Raji (cell line): Measurements from ENCODE around the gene EFCC1.

Experiments
- POLR2A ChIP-seq: IDR thresholded peaks from 2 replicates; pipeline ENCODE4 v1.6.1; 2011; ENCODE audit warnings: low read depth, low read length, control low read depth; ENCODE audit not compliant: insufficient read depth

The EFCC1 gene

DNA sequence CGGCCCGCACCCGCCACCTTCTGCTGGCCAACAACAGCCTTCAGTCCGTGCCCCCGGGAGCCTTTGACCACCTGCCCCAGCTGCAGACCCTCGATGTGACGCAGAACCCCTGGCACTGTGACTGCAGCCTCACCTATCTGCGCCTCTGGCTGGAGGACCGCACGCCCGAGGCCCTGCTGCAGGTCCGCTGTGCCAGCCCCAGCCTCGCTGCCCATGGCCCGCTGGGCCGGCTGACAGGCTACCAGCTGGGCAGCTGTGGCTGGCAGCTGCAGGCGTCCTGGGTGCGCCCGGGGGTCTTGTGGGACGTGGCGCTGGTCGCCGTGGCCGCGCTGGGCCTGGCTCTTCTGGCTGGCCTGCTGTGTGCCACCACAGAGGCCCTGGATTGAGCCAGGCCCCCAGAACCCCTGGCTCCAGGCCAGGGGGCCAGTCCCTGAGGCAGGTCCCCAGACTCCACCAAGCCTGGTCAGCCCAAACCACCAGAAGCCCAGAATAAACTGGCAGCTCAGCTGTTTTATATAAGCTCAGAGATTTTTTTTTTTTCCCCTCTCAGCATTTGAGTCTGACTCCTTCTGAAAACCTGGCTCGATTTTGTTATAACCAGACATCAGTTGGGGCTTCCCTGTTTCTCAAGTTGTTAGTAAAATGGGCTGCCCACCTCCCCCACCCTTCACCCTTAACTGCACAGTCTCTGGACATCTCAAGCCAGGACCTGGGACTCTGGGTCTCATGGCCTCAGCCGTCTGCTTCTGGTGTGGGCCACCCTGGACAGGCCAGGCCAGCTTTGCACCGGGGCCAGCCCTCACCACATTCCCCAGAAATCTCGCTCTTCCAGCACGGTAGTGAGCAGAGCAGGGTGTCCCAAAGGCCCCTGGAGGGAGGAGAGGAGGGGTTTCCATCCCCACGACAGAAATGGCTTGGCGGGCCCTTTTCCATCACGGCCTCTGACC is 61.1 kb downstream of the EFCC1 start:
- TF ChIP-seq POLR2A: no peak

DNA sequence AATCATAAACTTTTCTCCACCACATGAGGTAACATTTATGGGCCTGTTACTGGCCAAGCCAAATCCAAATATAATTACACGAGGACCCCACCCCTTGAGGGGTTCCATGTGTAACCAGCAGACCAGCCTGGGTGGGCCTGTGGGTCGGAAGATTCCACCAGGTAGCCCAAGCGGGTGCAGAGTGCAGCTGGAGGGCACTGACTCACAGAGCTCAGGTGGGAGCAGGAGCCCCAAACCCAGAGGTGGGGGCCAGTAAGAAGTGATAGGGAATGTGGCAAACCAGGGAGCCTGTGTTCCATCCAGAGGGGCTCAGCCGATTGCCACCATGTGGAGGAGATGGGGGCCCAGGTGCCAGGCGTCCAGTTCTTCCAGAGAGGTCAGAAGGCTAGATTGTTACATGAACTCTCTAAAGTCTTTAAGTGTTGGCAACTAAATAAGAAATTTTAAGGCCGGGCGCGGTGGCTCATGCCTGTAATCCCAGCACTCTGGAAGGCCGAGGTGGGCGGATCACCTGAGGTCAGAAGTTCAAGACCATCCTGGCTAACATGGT is 62.1 kb downstream of the EFCC1 start:
- no peak for TF ChIP-seq POLR2A

DNA sequence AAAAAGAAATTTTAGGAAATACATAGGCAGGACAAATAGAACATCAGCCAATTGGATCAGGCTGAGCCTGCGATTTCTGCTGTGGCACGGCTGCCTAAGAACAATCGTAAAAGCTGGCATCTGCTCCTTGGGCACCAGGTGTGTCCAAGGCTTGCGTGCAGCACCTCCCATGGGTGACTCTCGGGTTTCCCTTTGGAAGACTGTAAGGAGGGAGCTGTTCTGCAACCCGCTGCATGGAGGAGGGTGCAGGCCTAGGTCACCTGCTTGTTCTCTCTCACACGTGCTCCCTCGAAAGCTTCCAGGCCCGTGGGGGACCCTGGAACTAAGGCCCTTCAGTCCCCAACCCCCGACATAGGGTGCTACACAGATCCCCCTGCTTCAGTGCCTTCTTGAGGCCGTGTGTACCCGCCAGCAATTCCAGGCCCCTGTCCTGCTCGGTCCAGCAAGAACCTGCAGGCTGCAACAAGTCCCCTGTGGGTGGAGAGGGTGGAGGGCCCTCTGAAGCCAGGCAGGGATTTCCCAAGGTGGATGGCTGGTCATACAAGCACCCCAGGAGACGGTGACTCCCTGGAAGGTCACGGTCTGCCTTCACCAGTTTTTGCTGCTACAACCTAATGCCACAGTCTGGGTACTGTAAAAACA is 62.9 kb downstream of the EFCC1 start:
- TF ChIP-seq POLR2A: no peak

DNA sequence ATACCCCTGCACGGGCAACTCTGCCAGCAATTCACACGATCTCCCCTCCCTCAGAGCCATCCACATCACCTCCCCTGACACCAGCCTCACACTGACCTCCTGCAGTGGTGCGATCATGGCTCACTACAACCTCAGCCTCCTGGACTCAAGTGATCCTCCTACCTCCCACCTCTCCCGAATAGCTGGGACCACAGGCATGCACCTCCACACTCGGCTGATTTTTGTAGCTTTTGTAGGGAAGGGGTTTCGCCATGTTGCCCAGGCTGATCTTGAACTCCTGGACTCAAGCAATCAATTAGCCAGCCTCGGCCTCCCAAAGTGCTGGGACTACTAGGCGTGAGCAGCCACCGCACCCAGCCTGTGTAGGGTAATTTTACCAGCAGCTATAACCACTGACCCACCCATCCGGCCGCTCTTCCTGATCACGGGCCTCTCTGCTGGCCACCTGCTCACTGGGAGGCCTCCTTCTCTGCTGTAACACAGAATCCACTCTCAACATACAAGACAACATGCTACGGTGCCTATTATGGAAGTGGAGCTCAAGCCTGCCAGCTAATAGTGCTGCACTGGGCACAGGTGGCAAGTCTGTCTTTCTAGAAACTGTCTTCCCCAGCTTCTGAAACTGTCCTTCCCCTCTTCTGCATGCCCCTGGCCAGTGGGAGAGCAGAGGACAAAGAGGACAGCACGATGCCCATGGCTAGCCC is 64.1 kb downstream of the EFCC1 start:
- no peak for TF ChIP-seq POLR2A

- no peak for TF ChIP-seq POLR2A
Observed at GRCh38 chr3:129065720-129066073, 64.6 kb downstream of the EFCC1 start.

- no peak for TF ChIP-seq POLR2A
Observed at GRCh38 chr3:129068291-129068886, 67.3 kb downstream of the EFCC1 start.

DNA sequence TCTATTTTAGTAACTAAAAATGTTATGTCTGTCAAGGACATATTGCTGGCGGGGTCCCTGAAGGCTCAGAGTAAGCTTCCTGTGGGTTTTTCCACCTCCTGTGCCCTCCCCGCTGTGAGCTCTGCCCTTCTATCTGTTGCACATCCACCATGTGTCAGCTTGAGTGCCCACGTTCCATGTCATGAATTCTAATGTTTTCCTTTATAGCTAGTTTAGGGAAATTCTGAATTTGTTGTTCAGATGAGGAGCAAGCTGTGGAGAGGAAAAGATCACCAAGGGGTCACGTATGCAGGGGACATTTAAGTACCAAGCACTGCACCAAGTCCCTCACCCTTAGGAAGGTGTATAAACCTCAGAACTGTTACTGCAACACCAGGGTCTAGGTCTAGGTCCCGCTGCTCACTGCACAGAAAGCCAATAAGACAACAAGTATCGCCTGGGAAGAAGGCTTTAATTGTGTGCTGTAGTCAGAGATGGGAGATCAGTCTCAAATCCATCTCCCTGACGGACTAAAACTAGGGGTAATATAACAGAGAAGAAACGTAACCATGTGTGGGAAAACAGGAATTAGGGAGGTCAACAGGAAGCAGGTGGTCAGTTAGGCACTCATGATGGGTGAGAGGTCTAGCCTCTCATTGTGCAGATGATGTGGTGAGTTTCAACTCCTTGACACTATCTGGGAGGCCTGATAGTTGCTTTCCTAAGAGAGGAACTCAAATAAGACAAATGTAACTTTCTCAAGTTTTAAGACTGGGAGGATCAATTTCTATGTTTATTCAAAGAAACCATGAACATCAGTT is 69.2 kb downstream of the EFCC1 start:
- no peak for TF ChIP-seq POLR2A

- TF ChIP-seq POLR2A: no peak
Observed at GRCh38 chr3:129077222-129077621, 76.1 kb downstream of the EFCC1 start.

DNA sequence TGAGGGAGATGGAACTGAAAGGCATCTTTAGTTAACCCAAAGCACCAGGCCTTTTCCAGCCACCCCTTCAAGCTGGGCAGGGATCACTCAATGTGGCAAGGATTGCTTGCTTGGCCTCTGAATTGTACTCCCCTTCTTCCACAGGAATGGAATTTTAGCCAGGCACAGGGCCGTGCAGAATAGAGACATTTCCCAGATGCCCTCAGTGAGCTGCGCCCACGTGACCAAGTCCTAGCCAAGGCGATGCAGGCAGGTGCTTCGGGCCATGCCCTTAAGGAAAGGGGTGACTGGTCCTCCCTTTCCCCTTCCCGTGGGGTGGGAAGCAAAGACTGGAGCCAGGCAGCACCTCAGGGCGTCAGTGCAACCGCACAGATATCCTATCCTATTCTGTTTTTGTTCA is 77.4 kb downstream of the EFCC1 start:
- no peak for TF ChIP-seq POLR2A

DNA sequence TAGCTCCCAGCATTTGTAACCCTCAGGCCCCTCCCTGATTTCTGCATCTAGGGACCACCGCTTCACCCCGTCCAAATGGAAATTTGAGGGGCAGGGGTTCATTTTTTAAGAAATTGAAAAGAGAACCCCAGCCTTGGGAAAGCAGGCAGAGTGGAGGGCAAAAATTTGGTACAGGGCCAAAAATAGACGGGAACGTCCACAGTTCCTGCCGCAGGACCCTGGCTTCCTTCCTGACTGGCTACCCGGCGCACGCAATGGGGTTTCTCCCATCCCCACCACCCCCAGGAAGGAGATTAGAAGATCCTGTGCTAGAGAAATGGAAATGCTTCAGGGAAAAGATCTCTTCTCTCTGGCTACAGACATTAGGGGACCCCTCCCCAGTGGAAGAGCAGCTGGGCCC is 80.4 kb downstream of the EFCC1 start:
- no peak for TF ChIP-seq POLR2A

- no peak for TF ChIP-seq POLR2A
Observed at GRCh38 chr3:129082026-129082425, 80.9 kb downstream of the EFCC1 start.

DNA sequence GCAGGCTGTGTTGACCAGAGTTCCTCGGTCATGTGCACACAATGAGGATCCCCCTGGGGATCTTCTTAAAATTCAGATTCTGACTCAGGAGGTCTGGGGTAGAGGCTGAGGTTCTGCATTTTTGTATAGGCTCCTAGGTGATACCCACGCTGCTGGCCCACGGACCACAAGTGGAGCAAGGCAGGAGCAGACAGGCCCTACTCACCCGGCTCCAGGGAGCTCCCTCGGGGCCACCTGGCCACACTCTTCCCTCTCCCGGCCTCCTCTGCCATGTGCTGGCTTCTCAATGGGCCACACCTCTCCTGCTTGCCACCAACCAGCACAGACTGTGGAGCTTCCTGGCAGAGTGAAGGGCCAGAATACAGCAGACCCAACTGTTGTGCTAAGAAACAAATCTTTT is 83.4 kb downstream of the EFCC1 start:
- TF ChIP-seq POLR2A: no peak

DNA sequence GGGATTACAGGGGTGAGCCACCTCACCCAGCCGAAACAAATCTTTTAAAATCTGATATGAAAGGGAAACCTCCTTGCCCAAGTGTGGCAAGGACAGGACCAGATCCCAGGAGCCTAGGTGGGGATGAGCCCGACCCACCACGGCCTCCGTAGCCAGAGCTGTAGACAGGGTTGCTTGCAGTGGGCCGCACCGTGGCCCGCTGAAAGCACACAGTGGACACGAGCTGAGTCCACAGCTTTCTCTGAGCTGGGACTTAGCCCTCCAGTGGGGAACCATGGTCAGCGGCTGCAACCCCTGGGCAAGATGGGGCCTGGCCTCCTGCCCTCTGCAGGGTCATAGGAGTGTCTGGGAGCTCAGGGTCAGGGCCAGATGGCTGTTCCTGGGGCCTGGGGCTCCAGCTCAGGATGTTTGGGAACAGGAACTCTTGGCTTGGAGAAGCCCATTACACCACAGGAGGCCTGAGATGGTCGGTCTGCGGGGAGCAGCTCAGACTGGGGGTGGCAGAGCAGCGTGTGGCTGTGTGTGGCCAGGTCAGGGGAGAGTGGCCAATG is 84.1 kb downstream of the EFCC1 start:
- no peak for TF ChIP-seq POLR2A

- no peak for TF ChIP-seq POLR2A
Observed at GRCh38 chr3:129085818-129086217, 84.7 kb downstream of the EFCC1 start.
